ENCODE results near the gene LSM14B.

DNA sequence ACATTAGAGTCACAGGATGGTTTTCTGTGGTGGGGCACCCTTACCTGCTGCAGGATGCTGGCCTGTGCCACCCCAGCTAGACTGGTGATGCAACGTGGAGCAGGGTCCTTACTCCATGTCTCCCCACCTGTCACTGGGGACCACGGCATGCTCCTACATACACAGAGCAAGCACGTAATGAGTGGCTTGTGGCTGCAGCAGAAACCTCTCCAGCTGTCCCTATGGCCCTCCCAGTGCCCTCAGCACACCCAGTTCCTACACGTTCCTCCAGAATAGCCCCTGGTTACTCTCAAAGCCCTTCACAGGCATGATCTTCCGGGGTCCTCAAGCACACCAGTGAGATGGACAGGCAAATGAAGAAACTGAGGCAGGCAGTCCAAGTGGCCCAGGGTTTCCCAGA lies 3.2 kb upstream of the LSM14B start:
- TF ChIP-seq, protein P1, sequence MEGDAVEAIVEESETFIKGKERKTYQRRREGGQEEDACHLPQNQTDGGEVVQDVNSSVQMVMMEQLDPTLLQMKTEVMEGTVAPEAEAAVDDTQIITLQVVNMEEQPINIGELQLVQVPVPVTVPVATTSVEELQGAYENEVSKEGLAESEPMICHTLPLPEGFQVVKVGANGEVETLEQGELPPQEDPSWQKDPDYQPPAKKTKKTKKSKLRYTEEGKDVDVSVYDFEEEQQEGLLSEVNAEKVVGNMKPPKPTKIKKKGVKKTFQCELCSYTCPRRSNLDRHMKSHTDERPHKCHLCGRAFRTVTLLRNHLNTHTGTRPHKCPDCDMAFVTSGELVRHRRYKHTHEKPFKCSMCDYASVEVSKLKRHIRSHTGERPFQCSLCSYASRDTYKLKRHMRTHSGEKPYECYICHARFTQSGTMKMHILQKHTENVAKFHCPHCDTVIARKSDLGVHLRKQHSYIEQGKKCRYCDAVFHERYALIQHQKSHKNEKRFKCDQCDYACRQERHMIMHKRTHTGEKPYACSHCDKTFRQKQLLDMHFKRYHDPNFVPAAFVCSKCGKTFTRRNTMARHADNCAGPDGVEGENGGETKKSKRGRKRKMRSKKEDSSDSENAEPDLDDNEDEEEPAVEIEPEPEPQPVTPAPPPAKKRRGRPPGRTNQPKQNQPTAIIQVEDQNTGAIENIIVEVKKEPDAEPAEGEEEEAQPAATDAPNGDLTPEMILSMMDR (conservative IDR thresholded peaks at IDR 0.05; ENCODE audit: low read depth, low read length): no peak
- TF ChIP-seq EZH2 (IDR thresholded peaks at IDR 0.05; ENCODE audit: low read length, unreplicated experiment): no peak
